ENCODE measurements around the gene ZDHHC5.
"Not testable (repeated sequence)": the region's sequence is repeated elsewhere in the genome, so short reads cannot be mapped to it uniquely, and the experiment has no call there.

ZDHHC5 gene

GRCh38 chr11:57650739-57651090, 17.2 kb upstream of the ZDHHC5 start:
- CTCF ChIA-PET, result no interaction called here
- no peak for DNase-seq (ENCODE audit: extremely low spot score)
- TF ChIP-seq BHLHE40 (IDR thresholded peaks at IDR 0.05; ENCODE audit: borderline replicate concordance) (no peak), FOXA1 (IDR thresholded peaks at IDR 0.05) (no peak), LEF1 (IDR thresholded peaks at IDR 0.05; ENCODE audit: borderline replicate concordance) (no peak), NFRKB (IDR thresholded peaks at IDR 0.05) (no peak), SUZ12 (IDR thresholded peaks at IDR 0.05) (no peak), TARDBP (IDR thresholded peaks at IDR 0.05) (no peak), SP1 (IDR thresholded peaks at IDR 0.05) (no peak), PKNOX1 (IDR thresholded peaks at IDR 0.05) (no peak), ELF4 (IDR thresholded peaks at IDR 0.05) (no peak), L3MBTL2 (conservative IDR thresholded peaks at IDR 0.05) (no peak), FOXK2 (IDR thresholded peaks at IDR 0.05) (no peak), HDGF (IDR thresholded peaks at IDR 0.05; ENCODE audit: borderline replicate concordance) (no peak), ARNT (IDR thresholded peaks at IDR 0.05) (no peak), FOXM1 (IDR thresholded peaks at IDR 0.05; ENCODE audit: borderline replicate concordance) (no peak), CTBP1 (IDR thresholded peaks at IDR 0.05; ENCODE audit: borderline replicate concordance) (no peak)
- POLR2A ChIA-PET, result no interaction called here

- no peak for TF ChIP-seq FOXM1 (IDR thresholded peaks at IDR 0.05; ENCODE audit: borderline replicate concordance)
- TF ChIP-seq TARDBP (IDR thresholded peaks at IDR 0.05), result no peak
- TF ChIP-seq LEF1 (IDR thresholded peaks at IDR 0.05; ENCODE audit: borderline replicate concordance), result no peak
- no peak for DNase-seq (ENCODE audit: extremely low spot score)
- ChIA-PET CTCF (no interaction called here), POLR2A (no interaction called here)
These were observed 16.5 kb upstream of the ZDHHC5 start for GRCh38 chr11:57651408-57651807.

GRCh38 chr11:57652230-57652629, 15.7 kb upstream of the ZDHHC5 start:
- POLR2A ChIA-PET; DNase-seq (ENCODE audit: extremely low spot score): not testable (repeated sequence)
- CTCF ChIA-PET, result interaction anchor here (1.2 kb wide), 1 partner anchor 11 kb away, joined by 3 read pairs; no protein-coding TSS in a partner anchor

- no peak for DNase-seq (ENCODE audit: extremely low spot score)
- TF ChIP-seq CTBP1 (IDR thresholded peaks at IDR 0.05; ENCODE audit: borderline replicate concordance) (no peak), FOXM1 (IDR thresholded peaks at IDR 0.05; ENCODE audit: borderline replicate concordance) (no peak), ARNT (IDR thresholded peaks at IDR 0.05) (no peak), HDGF (IDR thresholded peaks at IDR 0.05; ENCODE audit: borderline replicate concordance) (no peak)
- POLR2A ChIA-PET, result no interaction called here
- CTCF ChIA-PET, result interaction anchor here (0.6 to 1.2 kb wide), 2 partner anchors 11 to 90 kb away, joined by 3 to 5 read pairs; no protein-coding TSS in a partner anchor
These were observed 15.3 kb upstream of the ZDHHC5 start for GRCh38 chr11:57652662-57653061.

- DNase-seq (ENCODE audit: extremely low spot score), result no peak
- POLR2A ChIA-PET, result no interaction called here
- CTCF ChIA-PET, result interaction anchor here (0.6 kb wide), 1 partner anchor 90 kb away, joined by 5 read pairs; no protein-coding TSS in a partner anchor
- TF ChIP-seq FOXK2 (IDR thresholded peaks at IDR 0.05) (no peak), L3MBTL2 (conservative IDR thresholded peaks at IDR 0.05) (no peak), CTBP1 (IDR thresholded peaks at IDR 0.05; ENCODE audit: borderline replicate concordance) (no peak), ARNT (IDR thresholded peaks at IDR 0.05) (no peak), LEF1 (IDR thresholded peaks at IDR 0.05; ENCODE audit: borderline replicate concordance) (no peak)
These were observed 14.8 kb upstream of the ZDHHC5 start for GRCh38 chr11:57653163-57653562.

- ChIA-PET POLR2A (interaction anchor here (1.3 kb wide), 1 partner anchor 16 kb away, joined by 3 read pairs; no protein-coding TSS in a partner anchor), CTCF (interaction anchor here (1.2 to 1.3 kb wide), 2 partner anchors 13 to 15 kb away, joined by 5 to 7 read pairs; no protein-coding TSS in a partner anchor)
- no peak for TF ChIP-seq ARNT (IDR thresholded peaks at IDR 0.05)
- no peak for TF ChIP-seq ZNF384 (IDR thresholded peaks at IDR 0.05)
- no peak for TF ChIP-seq FOXA1 (IDR thresholded peaks at IDR 0.05)
- TF ChIP-seq SP1 (IDR thresholded peaks at IDR 0.05), result no peak
- TF ChIP-seq TARDBP (IDR thresholded peaks at IDR 0.05), result no peak
- peak; percentile 50 for TF ChIP-seq PKNOX1 (IDR thresholded peaks at IDR 0.05)
- no peak for TF ChIP-seq NFRKB (IDR thresholded peaks at IDR 0.05)
- no peak for TF ChIP-seq LEF1 (IDR thresholded peaks at IDR 0.05; ENCODE audit: borderline replicate concordance)
- DNase-seq (ENCODE audit: extremely low spot score), result no peak
These were observed 11.1 kb upstream of the ZDHHC5 start for GRCh38 chr11:57656885-57657193.

GRCh38 chr11:57657194-57658022, 10.5 kb upstream of the ZDHHC5 start, which contains the start of gene CLP1:
Gene CLP1, plus strand, starts transcription at chr11:57657762. Its CDS starts 1,715 bp downstream, at chr11:57659477.
- peak; percentile 62 for TF ChIP-seq ELF4 (IDR thresholded peaks at IDR 0.05)
- peak; percentile 90 for TF ChIP-seq FOXK2 (IDR thresholded peaks at IDR 0.05)
- TF ChIP-seq PKNOX1 (IDR thresholded peaks at IDR 0.05), result no peak
- peak; percentile 66 for TF ChIP-seq L3MBTL2 (conservative IDR thresholded peaks at IDR 0.05)
- DNase-seq (ENCODE audit: extremely low spot score), result peak; percentile 93
- POLR2A ChIA-PET, result interaction anchor here (0.7 to 1.3 kb wide), 2 partner anchors 17 to 84 kb away, joined by 3 read pairs; partner anchors contain the start of gene SELENOH
- CTCF ChIA-PET, result interaction anchor here (1.3 kb wide), 1 partner anchor 16 kb away, joined by 7 read pairs; no protein-coding TSS in a partner anchor

Data from HEK293T (cell line).